Stimulated activated naive CD8-positive, alpha-beta T cell treated with anti-CD3 and anti-CD28 coated beads, Interleukin-15, Interleukin-2, amounts not matched to agents 100 ng/mL and 50 ng/mL, for 24 hours (primary cell): Measurements from ENCODE around the gene ZNF207.
"Not testable (repeated sequence)": the region's sequence is repeated elsewhere in the genome, so short reads cannot be mapped to it uniquely, and the experiment has no call there.

Experiments
- H3K27ac Mint-ChIP-seq: one replicate; pipeline ENCODE4 v1.8.0; 2021; ENCODE audit warnings: mild to moderate bottlenecking, mixed read lengths
- H3K27me3 Mint-ChIP-seq: one replicate; pipeline ENCODE4 v1.8.0; 2021; ENCODE audit warnings: mixed read lengths
- H3K36me3 Mint-ChIP-seq: one replicate; pipeline ENCODE4 v1.8.0; 2021; ENCODE audit warnings: low read depth, mixed read lengths
- H3K4me1 Mint-ChIP-seq: one replicate; pipeline ENCODE4 v1.8.0; 2021; ENCODE audit warnings: low read depth, mixed read lengths
- H3K4me3 Mint-ChIP-seq: one replicate; pipeline ENCODE4 v1.8.0; 2021; ENCODE audit warnings: mild to moderate bottlenecking, mixed read lengths
- H3K9me3 Mint-ChIP-seq: one replicate; pipeline ENCODE4 v1.8.0; 2021; ENCODE audit warnings: mixed read lengths

Gene ZNF207

DNA sequence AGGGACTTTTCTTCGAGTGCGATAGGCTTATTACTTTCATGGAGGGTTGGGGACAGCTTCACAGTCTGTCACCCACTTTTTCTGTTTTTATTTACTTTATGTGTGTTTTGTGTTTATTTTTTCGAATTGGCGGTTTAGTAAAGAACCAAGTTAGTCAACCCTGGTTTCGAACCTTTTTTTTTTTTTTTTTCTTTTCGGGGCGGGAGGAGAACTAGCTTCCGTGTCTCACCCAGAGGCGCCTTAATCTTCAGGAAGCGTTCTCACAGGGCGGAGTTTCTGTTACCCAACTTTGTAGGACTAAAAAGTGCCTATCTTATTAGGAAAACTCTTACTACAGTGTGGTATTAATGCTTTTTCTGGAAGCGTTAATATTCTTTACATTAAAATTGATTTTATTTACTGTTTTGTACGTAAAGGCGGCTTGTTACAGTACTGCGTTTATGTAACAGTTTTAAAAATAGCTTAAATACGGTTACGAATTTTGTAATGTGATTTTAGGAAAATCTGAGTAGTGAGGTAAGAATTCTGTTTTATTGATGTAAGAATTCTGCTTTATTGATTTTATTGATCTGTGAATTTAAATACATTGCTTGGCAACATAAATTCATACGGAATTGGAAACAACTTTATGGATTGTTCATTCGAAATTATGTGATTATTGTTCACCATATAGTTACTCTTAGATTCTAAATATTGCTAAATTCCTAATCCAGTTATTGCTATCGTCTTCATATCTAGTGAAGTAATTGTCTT lies 885 bp downstream of the ZNF207 start:
- peaks cover 49% of the 10 kb centered on the region for H3K4me1 Mint-ChIP-seq
- peaks cover 53% of the 10 kb centered on the region for H3K36me3 Mint-ChIP-seq
- no peaks in the 10 kb centered on the region for H3K9me3 Mint-ChIP-seq
- H3K27ac Mint-ChIP-seq = peak overlapping the region; percentile 99
- H3K4me3 Mint-ChIP-seq = peak overlapping the region; percentile 97
- no peaks in the 10 kb centered on the region for H3K27me3 Mint-ChIP-seq

GRCh38 chr17:32352734-32353133 lies 2.8 kb downstream of the ZNF207 start:
- not testable (repeated sequence) for H3K27ac Mint-ChIP-seq, H3K9me3 Mint-ChIP-seq

DNA sequence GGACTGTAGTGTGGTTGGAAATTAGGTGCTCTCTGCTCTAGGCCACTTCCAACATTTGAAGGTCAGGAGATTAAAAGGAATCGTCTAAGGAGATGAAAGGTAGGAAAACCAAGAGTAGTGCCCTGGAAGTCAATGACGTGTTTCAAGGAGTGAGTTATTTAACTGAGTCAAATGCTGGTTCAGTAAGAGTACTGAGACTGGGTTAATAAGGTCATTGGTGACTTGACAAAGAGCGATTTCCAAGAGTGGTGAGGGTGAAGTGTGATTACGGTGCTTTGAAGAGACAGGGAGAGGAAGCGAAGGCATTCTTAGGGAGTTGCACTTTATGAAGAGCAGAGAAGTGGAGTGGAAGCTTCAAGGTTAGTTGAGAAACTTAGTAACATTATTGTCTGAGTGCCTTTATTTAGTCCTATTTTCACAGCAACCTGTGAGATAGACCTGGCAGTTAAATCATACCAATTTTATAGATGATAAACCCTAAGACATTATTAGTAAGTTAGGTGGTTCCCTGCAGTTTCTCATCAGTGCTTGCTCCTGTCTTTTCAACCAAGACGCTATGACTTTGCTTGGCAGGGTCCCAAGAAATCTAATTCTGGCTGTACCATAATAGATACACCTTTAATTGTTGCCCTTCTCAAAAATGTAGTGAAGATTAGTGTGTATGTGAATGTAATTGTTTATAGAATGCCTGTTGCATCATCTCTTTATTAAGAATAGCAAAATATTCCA lies 5.9 kb downstream of the ZNF207 start:
- H3K27me3 Mint-ChIP-seq = no peaks in the 10 kb centered on the region
- peak overlapping the region; percentile 77 for H3K27ac Mint-ChIP-seq
- H3K36me3 Mint-ChIP-seq = peaks cover 70% of the 10 kb centered on the region
- H3K9me3 Mint-ChIP-seq = no peaks in the 10 kb centered on the region
- H3K4me3 Mint-ChIP-seq = peak overlapping the region; percentile 48
- H3K4me1 Mint-ChIP-seq = peaks cover 62% of the 10 kb centered on the region

More at GRCh38 chr17:32352734-32353133, 2.8 kb downstream of the ZNF207 start:
- peak overlapping the region; percentile 97 for H3K4me3 Mint-ChIP-seq
- H3K27me3 Mint-ChIP-seq = not testable (repeated sequence)
- peaks cover 61% of the 10 kb centered on the region for H3K4me1 Mint-ChIP-seq
- H3K36me3 Mint-ChIP-seq = peaks cover 64% of the 10 kb centered on the region

- no peaks in the 10 kb centered on the region for H3K27me3 Mint-ChIP-seq
- H3K4me1 Mint-ChIP-seq = peaks cover 66% of the 10 kb centered on the region
- peaks cover 74% of the 10 kb centered on the region for H3K36me3 Mint-ChIP-seq
- H3K4me3 Mint-ChIP-seq = peak overlapping the region; percentile 7
- H3K27ac Mint-ChIP-seq = no peak overlapping the region
- no peaks in the 10 kb centered on the region for H3K9me3 Mint-ChIP-seq
Observed at GRCh38 chr17:32356378-32356743, 6.4 kb downstream of the ZNF207 start.

DNA sequence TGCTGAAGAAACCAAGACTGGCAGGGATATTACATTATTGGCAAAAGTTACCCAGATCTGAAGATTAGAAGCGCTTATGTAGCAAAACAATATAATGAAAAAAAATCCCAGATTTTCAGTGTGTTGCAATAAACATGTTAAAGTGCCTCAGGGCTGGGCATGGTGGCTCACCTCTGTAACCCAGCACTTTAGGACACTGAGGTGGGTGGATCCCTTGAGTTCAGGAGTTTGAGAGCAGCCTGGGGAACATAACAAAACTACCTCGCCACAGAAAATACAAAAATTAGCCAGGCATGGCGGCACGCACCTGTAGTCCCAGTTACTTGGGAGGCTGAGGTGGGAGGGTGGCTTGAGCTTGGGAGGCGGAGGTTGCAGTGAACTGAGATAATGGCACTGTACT lies 6.8 kb downstream of the ZNF207 start:
- Mint-ChIP-seq H3K27ac (no peak overlapping the region), H3K4me3 (peak overlapping the region; percentile 7), H3K36me3 (peaks cover 74% of the 10 kb centered on the region), H3K27me3 (no peaks in the 10 kb centered on the region), H3K4me1 (peaks cover 66% of the 10 kb centered on the region), H3K9me3 (no peaks in the 10 kb centered on the region)

- H3K9me3 Mint-ChIP-seq = no peaks in the 10 kb centered on the region
- no peak overlapping the region for H3K27ac Mint-ChIP-seq
- H3K4me3 Mint-ChIP-seq = no peak overlapping the region
- H3K27me3 Mint-ChIP-seq = no peaks in the 10 kb centered on the region
- peaks cover 65% of the 10 kb centered on the region for H3K4me1 Mint-ChIP-seq
- H3K36me3 Mint-ChIP-seq = peaks cover 74% of the 10 kb centered on the region
Observed at GRCh38 chr17:32357615-32358014, 7.7 kb downstream of the ZNF207 start.

- Mint-ChIP-seq H3K27ac (peak overlapping the region; percentile 8), H3K36me3 (peaks cover 78% of the 10 kb centered on the region), H3K9me3 (no peaks in the 10 kb centered on the region), H3K27me3 (no peaks in the 10 kb centered on the region), H3K4me1 (peaks cover 46% of the 10 kb centered on the region), H3K4me3 (no peak overlapping the region)
Observed at GRCh38 chr17:32361270-32361669, 11.3 kb downstream of the ZNF207 start.

GRCh38 chr17:32370426-32370825 lies 20.5 kb downstream of the ZNF207 start:
- Mint-ChIP-seq H3K9me3 (no peaks in the 10 kb centered on the region), H3K27ac (no peak overlapping the region), H3K27me3 (no peaks in the 10 kb centered on the region), H3K4me3 (no peak overlapping the region), H3K4me1 (peaks cover 42% of the 10 kb centered on the region), H3K36me3 (peaks cover 76% of the 10 kb centered on the region)

GRCh38 chr17:32382526-32383223 lies 32.7 kb downstream of the ZNF207 start:
- Mint-ChIP-seq H3K36me3 (peaks cover 58% of the 10 kb centered on the region), H3K27ac (peak overlapping the region; percentile 79), H3K4me1 (peaks cover 11% of the 10 kb centered on the region), H3K27me3 (no peaks in the 10 kb centered on the region), H3K9me3 (no peaks in the 10 kb centered on the region), H3K4me3 (no peak overlapping the region)

DNA sequence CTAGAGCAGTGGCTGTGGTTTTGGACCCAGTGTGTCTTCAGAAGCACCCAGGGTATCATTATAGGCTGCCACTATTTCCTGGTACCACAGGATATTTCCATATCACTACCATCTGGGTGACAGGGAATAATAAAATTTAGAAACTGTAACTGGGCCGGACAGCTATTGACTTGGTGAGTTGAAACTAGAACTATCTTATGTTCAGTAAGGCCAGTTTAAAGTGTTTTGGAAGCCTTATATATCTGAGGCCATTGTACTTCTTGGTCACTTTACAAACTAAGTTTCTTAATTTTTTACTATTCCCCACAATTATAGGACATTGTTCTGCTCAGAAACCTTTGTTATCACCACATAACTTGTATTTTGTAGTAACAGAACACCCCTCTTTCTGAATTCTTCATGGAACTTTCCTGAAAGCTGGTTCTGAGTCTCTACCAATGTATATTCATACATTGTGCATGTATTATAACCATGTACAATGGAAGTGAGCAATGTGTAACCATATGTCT lies 34.0 kb downstream of the ZNF207 start:
- no peak overlapping the region for H3K27ac Mint-ChIP-seq

DNA sequence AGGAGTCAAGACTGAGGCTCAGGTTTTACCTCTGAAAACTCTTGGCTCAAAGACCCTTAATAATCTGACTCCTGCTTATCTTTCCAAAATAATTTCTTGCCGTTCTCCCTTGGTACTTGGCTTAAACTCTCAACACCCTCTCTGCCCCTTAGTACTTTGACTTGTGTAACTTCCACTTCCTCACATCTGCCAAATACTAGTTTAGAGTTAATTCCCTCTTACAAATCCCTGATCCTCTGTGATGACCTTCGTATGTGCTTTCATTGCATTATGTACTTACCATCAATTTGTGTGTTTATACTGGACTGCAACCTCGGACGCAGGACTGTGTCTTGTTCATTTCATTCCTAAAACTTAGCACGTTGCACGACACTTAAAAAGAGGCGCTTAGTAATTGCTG lies 35.2 kb downstream of the ZNF207 start:
- Mint-ChIP-seq H3K9me3 (no peaks in the 10 kb centered on the region), H3K36me3 (peaks cover 48% of the 10 kb centered on the region), H3K27ac (no peak overlapping the region), H3K27me3 (no peaks in the 10 kb centered on the region), H3K4me3 (no peak overlapping the region), H3K4me1 (peaks cover 11% of the 10 kb centered on the region)

More for the DNA sequence above, 34.0 kb downstream of the ZNF207 start:
- peaks cover 11% of the 10 kb centered on the region for H3K4me1 Mint-ChIP-seq
- no peaks in the 10 kb centered on the region for H3K9me3 Mint-ChIP-seq
- no peaks in the 10 kb centered on the region for H3K27me3 Mint-ChIP-seq
- peaks cover 53% of the 10 kb centered on the region for H3K36me3 Mint-ChIP-seq
- no peak overlapping the region for H3K4me3 Mint-ChIP-seq

DNA sequence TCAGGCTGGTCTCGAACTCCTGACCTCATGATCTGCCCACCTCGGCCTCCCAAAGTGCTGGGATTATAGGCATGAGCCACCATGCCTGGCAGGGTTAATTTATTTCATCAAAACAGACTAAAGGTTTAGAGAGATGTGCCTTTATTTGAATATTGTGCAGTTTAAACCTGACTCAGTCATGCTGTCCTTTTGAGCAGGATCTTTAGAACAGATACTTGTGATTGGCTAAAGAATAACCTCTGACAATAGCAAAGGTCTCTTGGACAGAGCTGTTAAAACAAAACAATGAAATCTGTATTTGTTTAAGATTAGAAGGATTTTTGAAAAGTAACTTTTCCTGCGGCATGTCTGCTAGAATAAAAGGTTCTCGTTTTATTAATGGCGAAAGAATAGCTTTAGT lies 36.0 kb downstream of the ZNF207 start:
- peaks cover 11% of the 10 kb centered on the region for H3K4me1 Mint-ChIP-seq
- no peak overlapping the region for H3K27ac Mint-ChIP-seq
- peaks cover 39% of the 10 kb centered on the region for H3K36me3 Mint-ChIP-seq
- H3K4me3 Mint-ChIP-seq = no peak overlapping the region
- no peaks in the 10 kb centered on the region for H3K27me3 Mint-ChIP-seq
- no peaks in the 10 kb centered on the region for H3K9me3 Mint-ChIP-seq

GRCh38 chr17:32386844-32387243 lies 36.9 kb downstream of the ZNF207 start:
- peaks cover 31% of the 10 kb centered on the region for H3K36me3 Mint-ChIP-seq
- peaks cover 11% of the 10 kb centered on the region for H3K4me1 Mint-ChIP-seq
- H3K27ac Mint-ChIP-seq = no peak overlapping the region
- no peaks in the 10 kb centered on the region for H3K27me3 Mint-ChIP-seq
- H3K4me3 Mint-ChIP-seq = no peak overlapping the region
- H3K9me3 Mint-ChIP-seq = no peaks in the 10 kb centered on the region

GRCh38 chr17:32388128-32388527 lies 38.2 kb downstream of the ZNF207 start:
- H3K27ac Mint-ChIP-seq, H3K4me1 Mint-ChIP-seq, H3K4me3 Mint-ChIP-seq: not testable (repeated sequence)

More at GRCh38 chr17:32388128-32388527, 38.2 kb downstream of the ZNF207 start:
- not testable (repeated sequence) for H3K27me3 Mint-ChIP-seq, H3K9me3 Mint-ChIP-seq
- peaks cover 18% of the 10 kb centered on the region for H3K36me3 Mint-ChIP-seq
